Measurements from ENCODE around the gene CRIP1.

CRIP1 gene

GRCh38 chr14:105473677-105474482 is 12.8 kb upstream of the CRIP1 start:
- Histone ChIP-seq H3K4me3 (ENCODE audit: insufficient read depth, low read length, poor library complexity, severe bottlenecking) (peak overlapping the region; percentile 38), H3K27ac (ENCODE audit: low read depth, low read length) (no peak overlapping the region), H4K20me1 (ENCODE audit: low read depth, low read length) (no peaks in the 10 kb centered on the region), H3K27me3 (ENCODE audit: low read length) (no peaks in the 10 kb centered on the region), H3K4me2 (ENCODE audit: low read depth, low read length, poor library complexity, severe bottlenecking) (peak overlapping the region; percentile 58), H3K36me3 (ENCODE audit: low read length) (no peaks in the 10 kb centered on the region), H3K9me3 (ENCODE audit: insufficient read depth, low read length) (0 out of 2 replicates have a peak, but pooled peaks cover 3% of the 10 kb centered on the region), H3F3A (ENCODE audit: insufficient read depth) (peaks cover 5% of the 10 kb centered on the region), H3K79me2 (ENCODE audit: insufficient read depth, low read length) (no peaks in the 10 kb centered on the region), H3K9ac (ENCODE audit: low read length) (no peak overlapping the region), H2AFZ (ENCODE audit: low read depth, low read length, severe bottlenecking) (no peak overlapping the region), H3K9me2 (replicated peaks; ENCODE audit: insufficient read depth, low read length) (no peaks in the 10 kb centered on the region)
- TF ChIP-seq EZH2phosphoT487 (conservative IDR thresholded peaks at IDR 0.05; ENCODE audit: low read length): no peak
- TF ChIP-seq CTCF (IDR thresholded peaks at IDR 0.05; ENCODE audit: insufficient read depth, low read length, poor library complexity, severe bottlenecking): no peak

- Histone ChIP-seq H3K27me3 (ENCODE audit: low read length) (no peaks in the 10 kb centered on the region), H3K9me3 (ENCODE audit: insufficient read depth, low read length) (0 out of 2 replicates have a peak, but pooled peaks cover 3% of the 10 kb centered on the region), H3F3A (ENCODE audit: insufficient read depth) (peaks cover 5% of the 10 kb centered on the region), H2AFZ (ENCODE audit: low read depth, low read length, severe bottlenecking) (no peak within 1 kb of the TSS), H3K4me2 (ENCODE audit: low read depth, low read length, poor library complexity, severe bottlenecking) (peak within 1 kb of the TSS; percentile 58), H3K36me3 (ENCODE audit: low read length) (no peaks in the 10 kb centered on the region), H4K20me1 (ENCODE audit: low read depth, low read length) (no peaks in the 10 kb centered on the region), H3K9me2 (replicated peaks; ENCODE audit: insufficient read depth, low read length) (no peaks in the 10 kb centered on the region), H3K79me2 (ENCODE audit: insufficient read depth, low read length) (no peaks in the 10 kb centered on the region), H3K9ac (ENCODE audit: low read length) (peak within 1 kb of the TSS; percentile 26; the same call in 1 of the 2 replicates), H3K4me3 (ENCODE audit: insufficient read depth, low read length, poor library complexity, severe bottlenecking) (peak within 1 kb of the TSS; percentile 39), H3K27ac (ENCODE audit: low read depth, low read length) (no peak within 1 kb of the TSS)
- TF ChIP-seq CTCF (IDR thresholded peaks at IDR 0.05; ENCODE audit: insufficient read depth, low read length, poor library complexity, severe bottlenecking): no peak
- no peak for TF ChIP-seq EZH2phosphoT487 (conservative IDR thresholded peaks at IDR 0.05; ENCODE audit: low read length)
Measured at GRCh38 chr14:105474483-105475268, 12.0 kb upstream of the CRIP1 start, which contains the start of gene CRIP2. Gene CRIP2, plus strand, starts transcription at chr14:105474821. Its CDS starts 42 bp downstream, at chr14:105474863.

DNA sequence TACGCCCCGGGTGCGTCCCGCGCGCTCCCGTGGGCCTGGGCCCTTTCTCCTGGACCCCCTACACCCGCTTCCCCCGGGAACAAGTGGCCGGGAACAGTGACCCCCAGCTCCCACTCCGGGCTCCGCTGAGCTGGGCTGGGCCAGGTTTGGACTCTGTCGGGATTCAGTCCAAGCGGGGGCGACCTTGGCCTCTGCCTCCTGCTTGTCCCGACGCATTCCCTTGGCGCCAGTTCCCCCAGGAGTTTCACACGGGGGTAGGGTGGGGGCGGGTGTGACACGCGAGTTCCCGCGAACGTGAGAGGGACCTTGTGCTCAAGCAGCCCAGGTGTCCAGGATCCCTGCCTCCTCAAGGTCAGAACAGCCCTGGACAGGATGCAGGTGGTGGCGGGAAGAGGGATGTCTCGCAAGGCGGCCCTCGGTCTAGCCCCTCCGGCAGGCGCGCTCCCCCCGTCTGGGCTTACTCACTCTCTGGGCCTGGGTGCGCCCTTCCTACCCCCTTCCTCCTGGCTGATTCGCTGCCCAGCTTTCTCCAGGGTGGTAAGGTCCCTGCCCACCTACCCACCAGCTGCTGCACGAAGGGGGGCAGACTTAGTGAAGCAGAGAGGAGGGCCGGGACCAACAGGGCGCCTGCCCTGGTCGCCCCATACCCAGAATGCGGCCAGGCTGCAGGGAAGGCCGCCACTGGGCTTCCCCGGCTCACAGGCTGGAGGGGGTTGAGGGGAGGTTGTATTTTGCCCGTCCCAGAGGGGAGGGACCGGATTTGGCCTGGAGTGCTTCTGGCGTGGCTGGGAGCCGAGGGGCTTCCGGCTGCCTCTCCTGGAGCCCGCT is 11.2 kb upstream of the CRIP1 start:
- H3K79me2 ChIP-seq (ENCODE audit: insufficient read depth, low read length): no peaks in the 10 kb centered on the region
- 0 out of 2 replicates have a peak, but pooled peaks cover 3% of the 10 kb centered on the region for H3K9me3 ChIP-seq (ENCODE audit: insufficient read depth, low read length)
- H3K36me3 ChIP-seq (ENCODE audit: low read length): no peaks in the 10 kb centered on the region
- peak overlapping the region; percentile 54 for H3K4me2 ChIP-seq (ENCODE audit: low read depth, low read length, poor library complexity, severe bottlenecking)
- TF ChIP-seq CTCF (IDR thresholded peaks at IDR 0.05; ENCODE audit: insufficient read depth, low read length, poor library complexity, severe bottlenecking) (no peak), EZH2phosphoT487 (conservative IDR thresholded peaks at IDR 0.05; ENCODE audit: low read length) (0 out of 2 replicates have a peak, but pooled peaks have one; percentile 52)
- H3K9ac ChIP-seq (ENCODE audit: low read length): 0 out of 2 replicates have a peak overlapping the region, but pooled peaks have one; percentile 26
- H3K27me3 ChIP-seq (ENCODE audit: low read length): no peaks in the 10 kb centered on the region
- no peak overlapping the region for H3K4me3 ChIP-seq (ENCODE audit: insufficient read depth, low read length, poor library complexity, severe bottlenecking)
- H2AFZ ChIP-seq (ENCODE audit: low read depth, low read length, severe bottlenecking): no peak overlapping the region
- H4K20me1 ChIP-seq (ENCODE audit: low read depth, low read length): no peaks in the 10 kb centered on the region
- H3K9me2 ChIP-seq (replicated peaks; ENCODE audit: insufficient read depth, low read length): no peaks in the 10 kb centered on the region
- no peak overlapping the region for H3K27ac ChIP-seq (ENCODE audit: low read depth, low read length)
- H3F3A ChIP-seq (ENCODE audit: insufficient read depth): peaks cover 1% of the 10 kb centered on the region

All from SU-DHL-6 (cell line).